KOPT-K1 (cell line): ENCODE results near the gene ARHGAP15.

Experiments
- H3K27ac ChIP-seq: fragments of 200-600 bp; sonication (generic); 2 replicates; pipeline ENCODE4 v1.5.1; 2016; ENCODE audit warnings: antibody characterized with exemption, mild to moderate bottlenecking, low read depth, low read length; ENCODE audit not compliant: poor library complexity, severe bottlenecking
- H3K36me3 ChIP-seq: fragments of 200-600 bp; sonication (generic); 2 replicates; pipeline ENCODE4 v1.5.1; 2017; ENCODE audit warnings: antibody characterized with exemption, mild to moderate bottlenecking, low read length, moderate library complexity; ENCODE audit not compliant: insufficient read depth
- H3K9me3 ChIP-seq: fragments of 200-600 bp; sonication (generic); 2 replicates; pipeline ENCODE4 v1.5.1; 2017; ENCODE audit warnings: antibody characterized with exemption, low read length, mild to moderate bottlenecking; ENCODE audit not compliant: insufficient read depth, poor library complexity, severe bottlenecking

The ARHGAP15 gene

GRCh38 chr2:143132355-143132754 lies 3.1 kb downstream of the ARHGAP15 start:
- Histone ChIP-seq H3K36me3 (peaks cover 13% of the 10 kb centered on the region; the same call in 1 of the 2 replicates), H3K27ac (peak overlapping the region; percentile 88), H3K9me3 (no peaks in the 10 kb centered on the region)

- Histone ChIP-seq H3K9me3 (no peaks in the 10 kb centered on the region), H3K36me3 (peaks cover 13% of the 10 kb centered on the region; the same call in 1 of the 2 replicates), H3K27ac (no peak overlapping the region)
Measured at GRCh38 chr2:143133783-143134182, 4.6 kb downstream of the ARHGAP15 start.

GRCh38 chr2:143138292-143138691 lies 9.1 kb downstream of the ARHGAP15 start:
- Histone ChIP-seq H3K9me3 (no peaks in the 10 kb centered on the region), H3K27ac (peak overlapping the region; percentile 56), H3K36me3 (peaks cover 16% of the 10 kb centered on the region; the same call in 1 of the 2 replicates)

- peaks cover 25% of the 10 kb centered on the region for H3K36me3 ChIP-seq
- H3K27ac ChIP-seq: peak overlapping the region; percentile 56
- H3K9me3 ChIP-seq: no peaks in the 10 kb centered on the region
Measured at GRCh38 chr2:143139835-143140393, 10.7 kb downstream of the ARHGAP15 start.

GRCh38 chr2:143140864-143141661 lies 11.8 kb downstream of the ARHGAP15 start:
- Histone ChIP-seq H3K9me3 (no peaks in the 10 kb centered on the region), H3K36me3 (peaks cover 29% of the 10 kb centered on the region), H3K27ac (peak overlapping the region; percentile 56)

GRCh38 chr2:143142598-143142997 lies 13.4 kb downstream of the ARHGAP15 start:
- Histone ChIP-seq H3K9me3 (no peaks in the 10 kb centered on the region), H3K36me3 (peaks cover 25% of the 10 kb centered on the region), H3K27ac (no peak overlapping the region)

GRCh38 chr2:143144813-143145455 lies 15.7 kb downstream of the ARHGAP15 start:
- Histone ChIP-seq H3K27ac (no peak overlapping the region), H3K36me3 (peaks cover 29% of the 10 kb centered on the region), H3K9me3 (no peaks in the 10 kb centered on the region)

- peaks cover 30% of the 10 kb centered on the region for H3K36me3 ChIP-seq
- H3K9me3 ChIP-seq: no peaks in the 10 kb centered on the region
- H3K27ac ChIP-seq: no peak overlapping the region
Measured at GRCh38 chr2:143146366-143146765, 17.1 kb downstream of the ARHGAP15 start.

GRCh38 chr2:143146815-143147530 lies 17.8 kb downstream of the ARHGAP15 start:
- Histone ChIP-seq H3K36me3 (peaks cover 33% of the 10 kb centered on the region), H3K9me3 (no peaks in the 10 kb centered on the region), H3K27ac (no peak overlapping the region)

GRCh38 chr2:143148011-143148410 lies 18.8 kb downstream of the ARHGAP15 start:
- no peak overlapping the region for H3K27ac ChIP-seq

GRCh38 chr2:143148757-143149156 lies 19.5 kb downstream of the ARHGAP15 start:
- no peaks in the 10 kb centered on the region for H3K9me3 ChIP-seq
- no peak overlapping the region for H3K27ac ChIP-seq
- peaks cover 29% of the 10 kb centered on the region for H3K36me3 ChIP-seq

More at GRCh38 chr2:143148011-143148410, 18.8 kb downstream of the ARHGAP15 start:
- peaks cover 33% of the 10 kb centered on the region for H3K36me3 ChIP-seq
- H3K9me3 ChIP-seq: no peaks in the 10 kb centered on the region

GRCh38 chr2:143150287-143150686 lies 21.1 kb downstream of the ARHGAP15 start:
- Histone ChIP-seq H3K27ac (no peak overlapping the region), H3K36me3 (peaks cover 31% of the 10 kb centered on the region; the same call in 1 of the 2 replicates), H3K9me3 (no peaks in the 10 kb centered on the region)

GRCh38 chr2:143151111-143151752 lies 22.0 kb downstream of the ARHGAP15 start:
- H3K9me3 ChIP-seq: no peaks in the 10 kb centered on the region
- H3K36me3 ChIP-seq: peaks cover 38% of the 10 kb centered on the region
- H3K27ac ChIP-seq: no peak overlapping the region

GRCh38 chr2:143152219-143152618 lies 23.0 kb downstream of the ARHGAP15 start:
- no peak overlapping the region for H3K27ac ChIP-seq
- peaks cover 48% of the 10 kb centered on the region for H3K36me3 ChIP-seq

More at GRCh38 chr2:143152219-143152618, 23.0 kb downstream of the ARHGAP15 start:
- no peaks in the 10 kb centered on the region for H3K9me3 ChIP-seq
